ENCODE results near the gene FGFR2.

Gene FGFR2

DNA sequence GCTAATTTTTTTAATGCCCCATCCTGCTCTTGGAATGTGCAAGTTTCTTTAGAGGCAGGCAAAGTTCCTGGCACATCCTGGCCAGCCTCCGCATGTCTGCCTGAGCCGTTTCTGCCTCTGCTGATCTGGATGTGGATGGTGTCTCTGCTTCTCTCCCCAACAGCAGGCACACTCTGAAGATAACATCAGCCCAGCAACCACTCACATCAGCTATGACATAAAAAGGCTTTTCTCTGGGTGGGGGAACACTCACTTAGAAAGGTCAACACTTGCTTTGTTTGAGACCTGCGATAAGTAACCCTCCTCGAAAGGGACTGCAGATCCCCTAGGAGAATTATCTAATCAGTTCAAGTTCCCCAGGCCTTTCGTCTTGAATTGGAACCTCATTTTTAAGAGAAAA is 142.9 kb downstream of the FGFR2 start:
- no peak for ATAC-seq
- TF ChIP-seq OSR1 (CRISPR knock-in tag; IDR thresholded peaks at IDR 0.05) (no peak), TCF4 (CRISPR knock-in tag; IDR thresholded peaks at IDR 0.05; ENCODE audit: borderline replicate concordance) (peak; percentile 24; the same call in 1 of the 2 replicates)

GRCh38 chr10:121454781-121455180 is 143.5 kb downstream of the FGFR2 start:
- ATAC-seq = no peak
- TF ChIP-seq ZC3H10 (CRISPR knock-in tag; IDR thresholded peaks at IDR 0.05) = no peak
- TF ChIP-seq CREB5 (CRISPR knock-in tag; IDR thresholded peaks at IDR 0.05; ENCODE audit: low read depth) = no peak
- TF ChIP-seq CSDC2 (CRISPR knock-in tag; IDR thresholded peaks at IDR 0.05) = no peak
- no peak for TF ChIP-seq BACH2 (CRISPR knock-in tag; IDR thresholded peaks at IDR 0.05; ENCODE audit: borderline replicate concordance)
- no peak for TF ChIP-seq RARB (CRISPR knock-in tag; IDR thresholded peaks at IDR 0.05)
- TF ChIP-seq GLIS3 (CRISPR knock-in tag; IDR thresholded peaks at IDR 0.05) = no peak

GRCh38 chr10:121453160-121453559 is 145.1 kb downstream of the FGFR2 start:
- TF ChIP-seq SNAI2 (CRISPR knock-in tag; IDR thresholded peaks at IDR 0.05) = no peak
- TF ChIP-seq ZNF8 (CRISPR knock-in tag; IDR thresholded peaks at IDR 0.05) = no peak
- no peak for TF ChIP-seq OSR1 (CRISPR knock-in tag; IDR thresholded peaks at IDR 0.05)
- no peak for TF ChIP-seq ESRRG (CRISPR knock-in tag; IDR thresholded peaks at IDR 0.05)
- no peak for TF ChIP-seq GLIS3 (CRISPR knock-in tag; IDR thresholded peaks at IDR 0.05)
- no peak for TF ChIP-seq CREB5 (CRISPR knock-in tag; IDR thresholded peaks at IDR 0.05; ENCODE audit: low read depth)
- TF ChIP-seq PPARA (CRISPR knock-in tag; IDR thresholded peaks at IDR 0.05; ENCODE audit: borderline replicate concordance) = no peak
- no peak for TF ChIP-seq ZFP3 (CRISPR knock-in tag; IDR thresholded peaks at IDR 0.05)
- TF ChIP-seq TOX (CRISPR knock-in tag; IDR thresholded peaks at IDR 0.05; ENCODE audit: borderline replicate concordance) = no peak
- TF ChIP-seq ZNF565 (CRISPR knock-in tag; conservative IDR thresholded peaks at IDR 0.05; ENCODE audit: low read depth) = no peak
- ATAC-seq = no peak

- TF ChIP-seq BACH2 (CRISPR knock-in tag; IDR thresholded peaks at IDR 0.05; ENCODE audit: borderline replicate concordance) (no peak), TOX (CRISPR knock-in tag; IDR thresholded peaks at IDR 0.05; ENCODE audit: borderline replicate concordance) (no peak), ZFP3 (CRISPR knock-in tag; IDR thresholded peaks at IDR 0.05) (no peak), SNAI2 (CRISPR knock-in tag; IDR thresholded peaks at IDR 0.05) (no peak), ZFP30 (CRISPR knock-in tag; IDR thresholded peaks at IDR 0.05) (no peak), CSDC2 (CRISPR knock-in tag; IDR thresholded peaks at IDR 0.05) (no peak), RARB (CRISPR knock-in tag; IDR thresholded peaks at IDR 0.05) (no peak)
- TF ChIP-seq, protein P1, sequence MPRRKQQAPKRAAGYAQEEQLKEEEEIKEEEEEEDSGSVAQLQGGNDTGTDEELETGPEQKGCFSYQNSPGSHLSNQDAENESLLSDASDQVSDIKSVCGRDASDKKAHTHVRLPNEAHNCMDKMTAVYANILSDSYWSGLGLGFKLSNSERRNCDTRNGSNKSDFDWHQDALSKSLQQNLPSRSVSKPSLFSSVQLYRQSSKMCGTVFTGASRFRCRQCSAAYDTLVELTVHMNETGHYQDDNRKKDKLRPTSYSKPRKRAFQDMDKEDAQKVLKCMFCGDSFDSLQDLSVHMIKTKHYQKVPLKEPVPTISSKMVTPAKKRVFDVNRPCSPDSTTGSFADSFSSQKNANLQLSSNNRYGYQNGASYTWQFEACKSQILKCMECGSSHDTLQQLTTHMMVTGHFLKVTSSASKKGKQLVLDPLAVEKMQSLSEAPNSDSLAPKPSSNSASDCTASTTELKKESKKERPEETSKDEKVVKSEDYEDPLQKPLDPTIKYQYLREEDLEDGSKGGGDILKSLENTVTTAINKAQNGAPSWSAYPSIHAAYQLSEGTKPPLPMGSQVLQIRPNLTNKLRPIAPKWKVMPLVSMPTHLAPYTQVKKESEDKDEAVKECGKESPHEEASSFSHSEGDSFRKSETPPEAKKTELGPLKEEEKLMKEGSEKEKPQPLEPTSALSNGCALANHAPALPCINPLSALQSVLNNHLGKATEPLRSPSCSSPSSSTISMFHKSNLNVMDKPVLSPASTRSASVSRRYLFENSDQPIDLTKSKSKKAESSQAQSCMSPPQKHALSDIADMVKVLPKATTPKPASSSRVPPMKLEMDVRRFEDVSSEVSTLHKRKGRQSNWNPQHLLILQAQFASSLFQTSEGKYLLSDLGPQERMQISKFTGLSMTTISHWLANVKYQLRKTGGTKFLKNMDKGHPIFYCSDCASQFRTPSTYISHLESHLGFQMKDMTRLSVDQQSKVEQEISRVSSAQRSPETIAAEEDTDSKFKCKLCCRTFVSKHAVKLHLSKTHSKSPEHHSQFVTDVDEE (CRISPR knock-in tag; IDR thresholded peaks at IDR 0.05) = no peak
- ATAC-seq = no peak
Measured at GRCh38 chr10:121452581-121452980, 145.7 kb downstream of the FGFR2 start.

DNA sequence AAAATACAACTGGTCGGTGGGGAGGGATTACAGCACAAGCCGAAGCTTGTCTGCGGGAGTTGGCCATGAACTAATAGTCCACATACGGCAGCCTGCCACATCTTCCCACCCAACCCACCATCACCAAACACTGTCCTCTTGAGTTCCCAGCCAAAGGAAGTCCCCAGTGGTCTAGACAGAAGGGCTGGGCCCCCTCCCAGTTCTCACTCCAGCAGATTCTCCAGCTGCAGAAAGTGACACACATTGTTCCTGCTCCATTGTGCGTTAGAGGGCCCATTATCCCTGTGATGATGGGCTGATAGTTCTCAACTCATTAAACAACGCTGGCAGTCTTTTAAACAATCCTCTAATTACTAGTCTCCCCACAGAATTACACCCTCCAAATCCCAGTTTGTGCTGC is 148.0 kb downstream of the FGFR2 start:
- TF ChIP-seq ZNF70 (CRISPR knock-in tag; IDR thresholded peaks at IDR 0.05) (no peak), ZNF8 (CRISPR knock-in tag; IDR thresholded peaks at IDR 0.05) (no peak), ZFP30 (CRISPR knock-in tag; IDR thresholded peaks at IDR 0.05) (no peak), OSR1 (CRISPR knock-in tag; IDR thresholded peaks at IDR 0.05) (no peak)
- TF ChIP-seq, protein P2, sequence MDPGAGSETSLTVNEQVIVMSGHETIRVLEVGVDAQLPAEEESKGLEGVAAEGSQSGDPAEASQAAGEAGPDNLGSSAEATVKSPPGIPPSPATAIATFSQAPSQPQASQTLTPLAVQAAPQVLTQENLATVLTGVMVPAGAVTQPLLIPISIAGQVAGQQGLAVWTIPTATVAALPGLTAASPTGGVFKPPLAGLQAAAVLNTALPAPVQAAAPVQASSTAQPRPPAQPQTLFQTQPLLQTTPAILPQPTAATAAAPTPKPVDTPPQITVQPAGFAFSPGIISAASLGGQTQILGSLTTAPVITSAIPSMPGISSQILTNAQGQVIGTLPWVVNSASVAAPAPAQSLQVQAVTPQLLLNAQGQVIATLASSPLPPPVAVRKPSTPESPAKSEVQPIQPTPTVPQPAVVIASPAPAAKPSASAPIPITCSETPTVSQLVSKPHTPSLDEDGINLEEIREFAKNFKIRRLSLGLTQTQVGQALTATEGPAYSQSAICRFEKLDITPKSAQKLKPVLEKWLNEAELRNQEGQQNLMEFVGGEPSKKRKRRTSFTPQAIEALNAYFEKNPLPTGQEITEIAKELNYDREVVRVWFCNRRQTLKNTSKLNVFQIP (CRISPR knock-in tag; IDR thresholded peaks at IDR 0.05; ENCODE audit: borderline replicate concordance, low read depth) = no peak
- ATAC-seq = no peak

All from SK-N-SH treated with all-trans-retinoic acid at 6 μM for 48 hours (cell line).